K562 (cell line): ENCODE results near the gene PPP2R1A. TPM values are rescaled to one million over a fixed set of nuclear protein-coding genes. Genes with fewer than 3 reads are reported as not detected.
"Not testable (repeated sequence)": the region's sequence is repeated elsewhere in the genome, so short reads cannot be mapped to it uniquely, and the experiment has no call there.

Experiments used
- ATAC-seq: fragments of 200-7000 bp; cut with Tn5 transposase; 3 replicates; pipeline ENCODE4 v1.9.1; 2020; ENCODE audit warnings: moderate library complexity
- BruUV-seq: library from RNA; stranded (reverse); fragments of 400-500 nt; replicated peaks from 2 replicates; lab custom pipeline; 2021; lab: Mats Ljungman, UMichigan
- CTCF ChIA-PET: fragments of 300-600 bp; formaldehyde crosslinking; extraction: SDS; loops from one replicate; lab custom pipeline; 2021; ENCODE audit warnings: low intra/inter-chr PET ratio; lab: Yijun Ruan, JAX
- POLR2A ChIA-PET: fragments of 300-600, 350-650 bp; sonication (Branson Sonifier 250); formaldehyde crosslinking; extraction: SDS; loops from one replicate; lab custom pipeline; 2021; ENCODE audit warnings: antibody characterized with exemption, inconsistent platforms; lab: Yijun Ruan, JAX
- DNase-seq, 4 experiments: peaks; one replicate each; pipeline versions ENCODE4 v3.0.0 to v3.0.0-alpha.2; 2011 to 2018; ENCODE audit warnings: low spot score in 3 of 4, mixed read lengths in 3 of 4; ENCODE audit errors: extremely low read depth in 1 of 4
- FAIRE-seq: peaks from 2 replicates; lab custom pipeline; 2011; peaks lifted over from hg19 to GRCh38; lab: Jason Lieb, UNC
- H2AFZ ChIP-seq: 2 replicates; pipeline ENCODE4 v1.6.0; 2011; ENCODE audit warnings: low read depth, low read length, control low read depth, inconsistent platforms
- H3K27ac ChIP-seq: fragments of 200-600 bp; 3 replicates; pipeline ENCODE4 v1.8.0; 2011; ENCODE audit warnings: low read depth, mild to moderate bottlenecking, control low read depth, inconsistent platforms, low read length, moderate library complexity, mixed read lengths; ENCODE audit errors: extremely low read depth
- H3K27me3 ChIP-seq, 2 experiments: fragments of 300-600 bp in 1 of 2; 2 replicates in 1 of 2; 3 replicates in 1 of 2; pipeline versions ENCODE4 v1.6.0 to v1.8.0; 2011; ENCODE audit warnings: inconsistent platforms in 2 of 2, low read length in 2 of 2, mild to moderate bottlenecking in 1 of 2, mixed read lengths in 1 of 2, moderate library complexity in 1 of 2; ENCODE audit not compliant: control insufficient read depth in 2 of 2, insufficient read depth in 2 of 2
- H3K36me3 ChIP-seq: fragments of 300-600 bp; 3 replicates; pipeline ENCODE4 v1.8.0; 2011; ENCODE audit warnings: mild to moderate bottlenecking, low read length, inconsistent platforms; ENCODE audit not compliant: control insufficient read depth, insufficient read depth
- H3K4me1 ChIP-seq, 2 experiments: fragments of 200-600 bp in 1 of 2; replicated peaks in 1 of 2; 2 replicates in 1 of 2; 3 replicates in 1 of 2; pipeline versions ENCODE4 v1.5.1 to v1.8.0; 2011; ENCODE audit warnings: inconsistent platforms in 2 of 2, low read length in 2 of 2, mild to moderate bottlenecking in 1 of 2, mixed read lengths in 1 of 2, moderate library complexity in 1 of 2; ENCODE audit not compliant: control insufficient read depth in 2 of 2, insufficient read depth in 2 of 2
- H3K4me2 ChIP-seq: 2 replicates; pipeline ENCODE4 v1.6.1; 2011; ENCODE audit warnings: low read length, control low read depth, inconsistent platforms, mixed read lengths; ENCODE audit not compliant: insufficient read depth
- H3K4me3 ChIP-seq: fragments of 200-600 bp; sonication (generic), shearing (Covaris generic); 2 replicates; pipeline ENCODE4 v1.5.1; 2016; ENCODE audit warnings: control low read depth, inconsistent platforms
- H3K79me2 ChIP-seq: fragments of 200-600 bp; 3 replicates; pipeline ENCODE4 v1.8.0; 2011; ENCODE audit warnings: low read length, inconsistent platforms; ENCODE audit not compliant: control insufficient read depth, insufficient read depth
- H3K9ac ChIP-seq, 2 experiments: 2 replicates each; pipeline versions ENCODE4 v1.6.0 to v1.6.1; 2011; ENCODE audit warnings: low read depth in 2 of 2, low read length in 2 of 2, control low read depth in 1 of 2, inconsistent platforms in 1 of 2, mild to moderate bottlenecking in 1 of 2, mixed read lengths in 1 of 2; ENCODE audit not compliant: insufficient read depth in 1 of 2
- H3K9me1 ChIP-seq: one replicate; pipeline ENCODE4 v1.6.0; 2011; ENCODE audit warnings: inconsistent platforms, mild to moderate bottlenecking, low read length, moderate library complexity; ENCODE audit not compliant: control insufficient read depth, insufficient read depth
- H3K9me3 ChIP-seq: replicated peaks from 2 replicates; pipeline ENCODE4 v1.5.1; 2011; ENCODE audit warnings: low read depth, low read length, inconsistent platforms; ENCODE audit not compliant: control insufficient read depth, insufficient read depth
- H4K20me1 ChIP-seq: replicated peaks from 2 replicates; pipeline ENCODE4 v1.6.1; 2011; ENCODE audit warnings: low read length, inconsistent platforms, mixed read lengths; ENCODE audit not compliant: control insufficient read depth, insufficient read depth
- GABPB2 ChIP-seq: fragments of 250-450 bp; sonication (Bioruptor Pico); conservative IDR thresholded peaks from 2 replicates; pipeline ENCODE4 v1.5.1; 2021; ENCODE audit warnings: mild to moderate bottlenecking
- RAD21 ChIP-seq, 2 experiments: fragments of 250-450 bp in 1 of 2; fragments of 450-650 bp in 1 of 2; sonication (Bioruptor Pico) in 1 of 2; formaldehyde crosslinking in 1 of 2; IDR thresholded peaks in 1 of 2; conservative IDR thresholded peaks in 1 of 2; 2 replicates each; pipeline versions ENCODE4 v1.4.0 to v1.8.0; 2020 to 2022; ENCODE audit warnings: mild to moderate bottlenecking in 2 of 2, moderate library complexity in 1 of 2
- ZNF232 ChIP-seq: sonication (generic); formaldehyde crosslinking; IDR thresholded peaks from 2 replicates; pipeline ENCODE4 v1.8.0; 2022; ENCODE audit warnings: mild to moderate bottlenecking, missing genetic modification reagents
- ZNF584 ChIP-seq: fragments of 200-800 bp; sonication (Bioruptor generic); IDR thresholded peaks from 2 replicates; pipeline ENCODE4 v1.6.1; 2016; ENCODE audit warnings: low read depth, mild to moderate bottlenecking, missing genetic modification characterization, missing compliant biosample characterization
- WGBS: fragments of 100-300 bp; shearing (Covaris generic); methylation state at CpG from one replicate; pipeline ENCODE4 v1.1.6; 2016; ENCODE audit warnings: low coverage, mixed read lengths; ENCODE audit not compliant: insufficient coverage; ENCODE audit errors: missing lambda C conversion rate; 5-methylcytosine and 5-hydroxymethylcytosine counted together
- in situ Hi-C: fragments of 300-500 bp; cut with MboI; formaldehyde crosslinking; loops from 4 replicates; pipeline ENCODE4 v1.15.0; 2018; ENCODE audit warnings: inconsistent platforms, mixed read lengths
- intact Hi-C: fragments of 100-400 bp; cut with micrococcal nuclease; formaldehyde crosslinking; loops from 2 replicates; pipeline ENCODE4 v1.14.2; 2022
- polyA plus RNA-seq, 8 experiments: library from polyadenylated mRNA; depleted of rRNA in 4 of 8; stranded (reverse) in 5 of 8; unstranded in 3 of 8; fragments of >200 nt; fragmentation: Nextera tagmentation in 2 of 8; fragmentation: Illumina TruSeq in 1 of 8; extraction: Ambion mirVana in 2 of 8; extraction: Trizol in 1 of 8; gene quantifications; 2 replicates each; pipeline versions ENCODE4 v1.2.1 to v1.2.3, GENCODE V29; 2011 to 2014; ENCODE audit warnings: inconsistent platforms in 1 of 8, missing spikeins in 1 of 8
- total RNA-seq, 7 experiments: library from RNA; depleted of rRNA in 6 of 7; stranded (reverse); fragments of >200 nt in 6 of 7; fragmentation: Illumina TruSeq in 2 of 7; extraction: Trizol in 2 of 7; gene quantifications; 2 replicates each; pipeline versions ENCODE4 v1.2.1 to v1.2.3, GENCODE V29; 2011 to 2021; ENCODE audit warnings: low replicate concordance in 1 of 7

PPP2R1A gene
- total and polyA plus RNA-seq, 9 of the 15 experiments (the other 6 are each of a cell fraction or from before 2014, with no cell fraction given): 10.1 to 211 (median 70.1) TPM

- TF ChIP-seq ZNF584 (CRISPR knock-in tag): no peak
- TF ChIP-seq ZNF232 (CRISPR knock-in tag): no peak
- TF ChIP-seq RAD21 (CRISPR knock-in tag; conservative IDR thresholded peaks at IDR 0.05 in 1 of 2, IDR thresholded peaks at IDR 0.05 in 1 of 2): peak; percentile 25 to 71; a peak in 3 of 4 replicates
Observed at GRCh38 chr19:52248241-52248640, 58.4 kb downstream of the PPP2R1A start (continued).

DNA sequence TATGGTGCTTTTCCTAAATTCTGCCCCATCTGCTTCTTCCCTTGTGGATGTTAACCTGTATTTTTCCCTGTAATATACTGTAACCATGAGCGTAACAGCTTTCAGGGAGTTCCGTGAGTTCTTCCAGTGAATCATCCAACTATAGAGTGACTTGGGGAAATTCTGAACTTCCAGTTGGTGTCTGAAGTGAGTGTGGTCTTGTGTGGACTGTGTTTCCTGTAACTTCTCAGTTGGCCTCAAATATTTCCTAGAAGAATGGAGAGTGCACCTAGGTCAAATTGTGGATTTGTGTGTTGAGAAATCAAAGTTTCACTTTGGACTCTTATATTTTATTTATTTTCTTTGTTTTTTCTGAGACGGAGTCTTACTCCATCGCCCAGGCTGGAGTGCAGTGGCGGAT, 68.6 kb downstream of the PPP2R1A start:
- ChIA-PET POLR2A (no interaction called here), CTCF (no interaction called here)
- BruUV-seq: no TSS peak
- no peak for FAIRE-seq
- no peaks in the 10 kb centered on the region for H3K4me1 ChIP-seq
- intact Hi-C loops (no loop called here), in situ Hi-C loops (no loop called here)
- H2AFZ ChIP-seq: no peak overlapping the region
- no peak overlapping the region for H3K4me2 ChIP-seq
- H3K27me3 ChIP-seq: peaks cover 4 to 7% of the 10 kb centered on the region in 2 experiments; a peak in 1 of 5 replicates
- no peaks in the 10 kb centered on the region for H3K79me2 ChIP-seq
- no peak overlapping the region for H3K27ac ChIP-seq
- TF ChIP-seq GABPB2 (CRISPR knock-in tag): no peak
- no peaks in the 10 kb centered on the region; the same call in 1 of the 2 replicates for H3K9me3 ChIP-seq
- no peak for ATAC-seq
- no peak overlapping the region for H3K9ac ChIP-seq
- H3K36me3 ChIP-seq: no peaks in the 10 kb centered on the region
- 0% methylated on average over 5 of the region's 5 CpGs for WGBS
- no peaks in the 10 kb centered on the region for H4K20me1 ChIP-seq
- DNase-seq: no peak
- H3K4me3 ChIP-seq: no peak overlapping the region
- H3K9me1 ChIP-seq: no peaks in the 10 kb centered on the region

- in situ Hi-C loops, POLR2A ChIA-PET: not testable (repeated sequence)
Observed at GRCh38 chr19:52265556-52265955, 75.7 kb downstream of the PPP2R1A start.

More at GRCh38 chr19:52265556-52265955, 75.7 kb downstream of the PPP2R1A start:
- CTCF ChIA-PET, H3K9me3 ChIP-seq, FAIRE-seq, intact Hi-C loops, H4K20me1 ChIP-seq, H3K27me3 ChIP-seq, ATAC-seq, H3K36me3 ChIP-seq, BruUV-seq, H3K4me2 ChIP-seq, H3K4me1 ChIP-seq, H2AFZ ChIP-seq, H3K4me3 ChIP-seq, H3K9ac ChIP-seq, H3K9me1 ChIP-seq, H3K27ac ChIP-seq, DNase-seq: not testable (repeated sequence)
- WGBS: 4% methylated on average over 6 of the region's 6 CpGs
- peaks cover 12% of the 10 kb centered on the region for H3K79me2 ChIP-seq
